ENCODE data around the gene SPATA31C2.
"Not testable (repeated sequence)": the region's sequence is repeated elsewhere in the genome, so short reads cannot be mapped to it uniquely, and the experiment has no call there.

DNA sequence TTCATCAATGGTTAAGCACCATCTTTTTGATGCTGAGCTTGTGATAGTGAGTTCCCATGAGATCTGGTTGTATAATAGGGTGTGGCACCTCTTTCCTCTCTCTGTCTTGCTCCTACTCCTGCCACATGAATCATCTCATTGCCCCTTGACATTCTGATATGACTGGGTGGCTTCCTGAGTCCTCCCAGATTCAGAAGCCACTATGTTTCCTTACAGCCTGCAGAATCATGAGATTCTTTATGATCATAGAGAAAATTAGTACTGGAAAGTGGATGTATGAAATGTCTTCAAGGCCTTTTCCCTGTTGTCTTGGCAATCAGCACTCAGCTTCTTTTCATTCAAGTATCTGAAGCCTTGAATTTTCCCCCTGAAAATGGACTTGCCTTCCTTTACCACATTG lies 14.9 kb downstream of the SPATA31C2 start:
- TF ChIP-seq POLR2A, POLR2AphosphoS5 (IDR thresholded peaks at IDR 0.05): not testable (repeated sequence)
- TF ChIP-seq, protein P1, sequence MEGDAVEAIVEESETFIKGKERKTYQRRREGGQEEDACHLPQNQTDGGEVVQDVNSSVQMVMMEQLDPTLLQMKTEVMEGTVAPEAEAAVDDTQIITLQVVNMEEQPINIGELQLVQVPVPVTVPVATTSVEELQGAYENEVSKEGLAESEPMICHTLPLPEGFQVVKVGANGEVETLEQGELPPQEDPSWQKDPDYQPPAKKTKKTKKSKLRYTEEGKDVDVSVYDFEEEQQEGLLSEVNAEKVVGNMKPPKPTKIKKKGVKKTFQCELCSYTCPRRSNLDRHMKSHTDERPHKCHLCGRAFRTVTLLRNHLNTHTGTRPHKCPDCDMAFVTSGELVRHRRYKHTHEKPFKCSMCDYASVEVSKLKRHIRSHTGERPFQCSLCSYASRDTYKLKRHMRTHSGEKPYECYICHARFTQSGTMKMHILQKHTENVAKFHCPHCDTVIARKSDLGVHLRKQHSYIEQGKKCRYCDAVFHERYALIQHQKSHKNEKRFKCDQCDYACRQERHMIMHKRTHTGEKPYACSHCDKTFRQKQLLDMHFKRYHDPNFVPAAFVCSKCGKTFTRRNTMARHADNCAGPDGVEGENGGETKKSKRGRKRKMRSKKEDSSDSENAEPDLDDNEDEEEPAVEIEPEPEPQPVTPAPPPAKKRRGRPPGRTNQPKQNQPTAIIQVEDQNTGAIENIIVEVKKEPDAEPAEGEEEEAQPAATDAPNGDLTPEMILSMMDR (IDR thresholded peaks at IDR 0.05) = not testable (repeated sequence)

All from transverse colon (tissue), 4 donors.